Left lobe of liver (tissue), 2 donors: ENCODE data around the gene TMEM203. TPM values are rescaled to one million over a fixed set of nuclear protein-coding genes. Genes with fewer than 3 reads are reported as not detected.

Experiments used
- ATAC-seq: fragments of 200-7000 bp; cut with Tn5 transposase; one replicate; pipeline ENCODE4 v1.9.1; 2020; ENCODE audit warnings: mild to moderate bottlenecking, moderate library complexity
- DNase-seq: peaks from one replicate; pipeline ENCODE4 v3.0.0-alpha.2; 2020; ENCODE audit warnings: low spot score
- total RNA-seq: library from RNA; stranded (reverse); gene quantifications from one replicate; pipeline ENCODE4 v1.2.1, GENCODE V29; 2021
- donor health status: DM: no; HTN: no; CAD: no; lungs with moderate emphysema.
- donor health status: DM: no; HTN: yes; CAD: no.

TMEM203 gene
- total RNA-seq, 1 donor from 2014 or later = 24.5 TPM

- ATAC-seq (no peak), DNase-seq (no peak)
Measured at GRCh38 chr9:137183980-137184595, 21.4 kb downstream of the TMEM203 start.

- ATAC-seq (no peak), DNase-seq (no peak)
Measured at GRCh38 chr9:137182836-137183235, 22.6 kb downstream of the TMEM203 start.

GRCh38 chr9:137181680-137182079, 23.8 kb downstream of the TMEM203 start:
- DNase-seq = no peak
- ATAC-seq = no peak

- DNase-seq (no peak), ATAC-seq (no peak)
Measured at GRCh38 chr9:137180491-137180890, 25.0 kb downstream of the TMEM203 start.

GRCh38 chr9:137179761-137180160, 25.7 kb downstream of the TMEM203 start:
- ATAC-seq (no peak), DNase-seq (no peak)

- DNase-seq = no peak
- no peak for ATAC-seq
Measured at GRCh38 chr9:137178939-137179630, 26.4 kb downstream of the TMEM203 start.

GRCh38 chr9:137178201-137178938, 27.1 kb downstream of the TMEM203 start:
- no peak for DNase-seq

GRCh38 chr9:137176302-137177182, 28.9 kb downstream of the TMEM203 start:
- peak; percentile 81 for ATAC-seq
- DNase-seq = no peak

More at GRCh38 chr9:137178201-137178938, 27.1 kb downstream of the TMEM203 start:
- ATAC-seq = no peak

- no peak for ATAC-seq
- DNase-seq = no peak
Measured at GRCh38 chr9:137175345-137175961, 30.0 kb downstream of the TMEM203 start.

- DNase-seq (no peak), ATAC-seq (no peak)
Measured at GRCh38 chr9:137174722-137175293, 30.6 kb downstream of the TMEM203 start.

GRCh38 chr9:137173796-137174664, 31.4 kb downstream of the TMEM203 start:
- ATAC-seq = peak; percentile 4
- no peak for DNase-seq

- DNase-seq = no peak
- ATAC-seq = no peak
Measured at GRCh38 chr9:137172901-137173795, 32.3 kb downstream of the TMEM203 start.

- no peak for ATAC-seq
Measured at GRCh38 chr9:137171149-137171900, 34.1 kb downstream of the TMEM203 start.

GRCh38 chr9:137170486-137171148, 34.8 kb downstream of the TMEM203 start:
- ATAC-seq = no peak
- no peak for DNase-seq

More at GRCh38 chr9:137171149-137171900, 34.1 kb downstream of the TMEM203 start:
- DNase-seq = no peak

- DNase-seq = no peak
- no peak for ATAC-seq
Measured at GRCh38 chr9:137169896-137170358, 35.5 kb downstream of the TMEM203 start, which contains the start of gene LRRC26. Gene LRRC26, minus strand, starts transcription at chr9:137170051. Its CDS starts 108 bp downstream, at chr9:137169943.
